ENCODE results near the gene LZTR1.
A peak's percentile ranks its signal among the peaks of the same experiment; 100 is the strongest.
"Not testable (repeated sequence)": the region's sequence is repeated elsewhere in the genome, so short reads cannot be mapped to it uniquely, and the experiment has no call there.

The LZTR1 gene

DNA sequence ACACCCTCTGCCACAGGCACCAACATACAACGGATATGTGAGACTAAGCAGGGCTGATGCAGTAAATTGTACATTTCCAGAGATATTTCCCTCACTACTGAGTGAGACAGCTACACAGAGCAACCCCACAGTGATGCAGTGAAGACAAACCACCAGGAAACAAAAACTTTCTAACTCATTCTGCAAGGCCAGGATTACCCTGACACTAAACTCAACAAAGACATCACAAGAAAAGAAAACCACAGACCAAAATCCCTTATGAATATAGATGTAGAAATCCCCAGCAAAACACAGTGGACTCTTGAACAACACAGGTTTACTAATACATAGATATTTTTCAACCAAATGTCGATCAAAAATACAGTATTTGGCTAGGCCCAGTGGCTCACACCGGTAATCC is 51.8 kb downstream of the LZTR1 start:
- DNase-seq (ENCODE audit: low read depth in 2 of 2): no peak

GRCh38 chr22:21034989-21035388 is 52.9 kb downstream of the LZTR1 start:
- DNase-seq (ENCODE audit: low read depth in 2 of 2): no peak

- DNase-seq (ENCODE audit: low read depth in 2 of 2): no peak
These were observed 56.3 kb downstream of the LZTR1 start for GRCh38 chr22:21038405-21038804.

- not testable (repeated sequence) for DNase-seq (ENCODE audit: low read depth in 2 of 2)
These were observed 57.1 kb downstream of the LZTR1 start for GRCh38 chr22:21039158-21039557.

- DNase-seq (ENCODE audit: low read depth in 2 of 2): peak in 1 of 2 experiments; percentile 16
These were observed 59.8 kb downstream of the LZTR1 start for GRCh38 chr22:21041937-21042336.

- no peak for DNase-seq (ENCODE audit: low read depth in 2 of 2)
These were observed 61.1 kb downstream of the LZTR1 start for GRCh38 chr22:21042978-21043859.

- no peak for DNase-seq (ENCODE audit: low read depth in 2 of 2)
These were observed 61.9 kb downstream of the LZTR1 start for GRCh38 chr22:21043860-21044535.

- DNase-seq (ENCODE audit: low read depth in 2 of 2): peak in 1 of 2 experiments; percentile 12
These were observed 63.0 kb downstream of the LZTR1 start for GRCh38 chr22:21044931-21045584.

DNA sequence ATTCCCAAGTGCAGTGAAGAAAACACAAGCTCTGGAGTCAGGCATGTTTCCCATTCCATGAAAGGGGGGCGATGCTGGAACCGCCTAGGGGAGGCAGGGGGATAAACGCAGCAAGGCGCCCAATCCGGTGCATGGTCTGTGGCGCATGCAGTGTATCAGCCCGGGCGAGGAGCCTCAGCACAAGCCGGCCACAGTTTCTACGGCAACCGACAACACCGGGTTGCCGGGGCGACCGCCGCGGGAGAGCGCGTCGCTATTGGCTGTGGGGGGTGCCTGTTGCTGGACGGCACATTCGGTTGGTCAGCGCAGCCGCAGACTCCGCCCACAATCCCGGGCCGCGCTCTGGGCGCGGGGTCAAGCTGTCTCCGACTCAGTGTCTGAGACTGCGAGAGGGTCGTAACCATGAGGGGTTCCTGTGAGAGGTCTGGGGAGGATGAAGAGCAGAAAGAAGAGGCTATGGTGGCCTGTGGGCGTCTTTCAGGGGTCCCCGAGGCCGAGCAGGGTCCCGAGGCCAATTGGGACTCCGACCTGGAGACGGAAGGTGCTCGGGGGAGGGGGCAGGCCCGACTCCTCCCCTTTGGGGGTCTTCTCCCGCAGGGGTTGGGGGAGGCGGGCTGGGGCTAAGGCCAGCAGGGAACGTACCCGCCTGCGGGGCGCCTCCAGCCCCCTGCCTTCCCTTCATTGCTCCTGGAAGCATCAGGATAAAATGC is 63.6 kb downstream of the LZTR1 start, which contains the start of gene LRRC74B:
LRRC74B (plus strand) TSS at position 362 of the 710 bp plus-strand sequence; CDS start at position 403, 41 bp downstream.
- DNase-seq (ENCODE audit: low read depth in 2 of 2): peak; percentile 69 to 74

DNA sequence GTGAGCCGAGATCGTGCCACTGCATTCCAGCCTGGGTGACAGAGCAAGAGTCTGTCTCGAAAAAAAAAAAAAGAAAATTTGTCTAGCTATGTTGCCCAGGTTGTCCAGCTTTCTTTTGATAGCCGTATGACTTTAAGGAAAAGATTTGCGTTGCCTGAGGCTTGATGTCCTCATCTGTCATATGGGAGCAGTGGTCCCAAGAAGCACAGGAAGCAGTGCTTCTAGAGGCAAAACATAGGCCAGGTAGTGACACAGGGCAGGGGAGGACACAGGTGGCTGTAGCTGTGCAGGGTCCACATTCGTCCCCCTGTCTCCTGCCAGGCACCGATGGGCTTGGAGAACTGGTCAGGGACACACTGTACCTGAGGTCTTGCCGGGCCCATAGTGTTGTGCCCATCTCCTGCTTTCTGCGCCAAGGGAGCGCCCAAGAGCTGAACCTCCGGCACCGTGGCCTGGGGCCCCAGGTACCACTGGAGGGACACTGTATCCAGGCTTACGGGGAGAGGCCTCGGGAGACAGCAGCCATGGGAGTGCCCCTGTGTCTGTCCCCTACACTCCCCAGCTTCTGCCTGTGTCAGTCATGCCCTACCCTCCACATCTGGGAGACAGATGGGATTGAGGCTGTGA is 65.1 kb downstream of the LZTR1 start:
- no peak for DNase-seq (ENCODE audit: low read depth in 2 of 2)

DNA sequence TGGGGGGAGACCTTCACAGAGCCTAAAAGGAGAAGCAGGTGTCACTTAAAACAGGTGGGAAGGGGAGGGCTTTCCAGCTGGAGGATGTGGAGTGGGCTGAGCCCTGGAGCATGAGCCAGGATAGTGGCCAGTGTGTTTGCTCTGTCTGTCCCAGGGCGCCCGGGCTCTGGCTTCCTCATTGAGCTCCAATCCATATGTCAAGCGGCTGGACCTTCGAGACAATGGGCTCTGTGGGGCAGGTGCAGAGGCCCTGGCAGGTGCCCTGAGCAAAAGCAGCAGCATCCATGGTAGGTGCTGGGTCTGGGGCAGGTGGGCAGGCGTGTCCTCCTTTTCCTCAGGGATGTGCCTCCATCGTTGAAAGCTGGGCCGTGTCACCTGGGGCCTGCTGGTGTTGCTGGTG is 65.6 kb downstream of the LZTR1 start:
- no peak for DNase-seq (ENCODE audit: low read depth in 2 of 2)

DNA sequence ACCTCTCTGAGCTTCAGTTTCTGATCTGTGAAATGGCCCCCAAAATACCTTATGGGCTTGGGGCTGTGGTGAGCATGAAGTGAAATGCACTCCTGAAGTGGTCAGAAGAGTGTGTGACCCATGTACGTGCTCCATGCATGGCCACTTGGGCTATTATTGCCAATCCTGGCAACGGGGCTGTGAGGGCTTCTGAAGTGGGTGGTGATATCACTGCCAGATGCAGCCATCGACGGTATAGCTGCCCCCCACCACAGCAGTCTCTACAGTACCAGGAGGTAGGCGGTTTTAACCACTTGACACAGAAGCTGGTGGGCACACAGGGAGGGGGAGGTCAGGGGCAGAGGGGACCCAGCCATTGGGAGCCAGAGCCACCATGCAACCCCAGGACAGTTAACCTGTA is 66.4 kb downstream of the LZTR1 start:
- not testable (repeated sequence) for DNase-seq (ENCODE audit: low read depth in 2 of 2)
